SU-DHL-6 (cell line): ENCODE data around the gene ABHD16A.

Experiments
- EZH2phosphoT487 ChIP-seq: fragments of 200-600 bp; sonication (generic), shearing (Covaris generic); conservative IDR thresholded peaks from 2 replicates; pipeline ENCODE4 v1.6.1; 2018; ENCODE audit warnings: mild to moderate bottlenecking, antibody characterized with exemption, low read length, moderate library complexity, mixed read lengths
- TF ChIP-seq, protein P1 (sequence below): fragments of 200-600 bp; sonication (generic); IDR thresholded peaks from one replicate; pipeline ENCODE4 v1.5.1; 2017; ENCODE audit warnings: antibody characterized with exemption, mild to moderate bottlenecking, low read length, moderate library complexity; ENCODE audit not compliant: insufficient read depth, poor library complexity, severe bottlenecking

DNA sequence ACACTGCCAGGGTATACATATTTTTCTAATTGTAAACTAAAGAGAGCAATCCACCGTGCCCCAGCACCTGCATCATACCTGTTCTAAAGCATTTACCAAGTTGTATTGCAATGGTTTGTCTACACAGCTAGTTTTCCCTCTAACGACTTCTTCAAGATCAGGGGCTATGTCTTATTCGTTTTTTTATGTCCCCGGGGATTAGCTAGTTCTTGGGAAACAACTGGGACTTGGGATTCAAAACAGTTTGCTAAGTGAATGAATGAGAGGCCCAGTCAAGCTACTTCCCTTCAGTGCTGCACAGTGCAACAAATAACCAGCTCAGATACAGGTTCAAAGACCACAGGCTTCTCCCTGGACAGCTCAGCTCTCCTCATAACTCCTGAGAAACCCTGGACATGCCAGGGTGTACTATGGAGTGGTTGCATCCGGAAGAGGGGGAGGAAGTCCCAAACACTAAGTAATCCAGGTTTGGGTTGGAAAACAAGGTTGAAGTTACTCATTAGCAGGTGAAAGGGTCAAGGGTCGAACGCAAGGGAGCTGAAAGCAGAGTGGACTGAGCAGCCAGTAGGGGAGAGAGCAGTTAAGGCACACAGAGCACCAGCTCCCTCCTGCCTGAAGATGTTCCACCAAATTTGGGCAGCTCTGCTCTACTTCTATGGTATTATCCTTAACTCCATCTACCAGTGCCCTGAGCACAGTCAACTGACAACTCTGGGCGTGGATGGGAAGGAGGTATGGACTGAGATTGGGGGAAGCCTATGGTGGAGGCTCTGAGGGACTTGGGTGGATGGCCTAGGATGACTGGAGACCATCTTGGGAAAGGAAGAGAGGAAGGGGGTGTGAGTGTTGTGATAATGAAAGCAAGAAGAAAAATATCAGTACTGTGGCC is 47.5 kb downstream of the ABHD16A start, which contains the start of gene APOM:
- TF ChIP-seq, protein P1, sequence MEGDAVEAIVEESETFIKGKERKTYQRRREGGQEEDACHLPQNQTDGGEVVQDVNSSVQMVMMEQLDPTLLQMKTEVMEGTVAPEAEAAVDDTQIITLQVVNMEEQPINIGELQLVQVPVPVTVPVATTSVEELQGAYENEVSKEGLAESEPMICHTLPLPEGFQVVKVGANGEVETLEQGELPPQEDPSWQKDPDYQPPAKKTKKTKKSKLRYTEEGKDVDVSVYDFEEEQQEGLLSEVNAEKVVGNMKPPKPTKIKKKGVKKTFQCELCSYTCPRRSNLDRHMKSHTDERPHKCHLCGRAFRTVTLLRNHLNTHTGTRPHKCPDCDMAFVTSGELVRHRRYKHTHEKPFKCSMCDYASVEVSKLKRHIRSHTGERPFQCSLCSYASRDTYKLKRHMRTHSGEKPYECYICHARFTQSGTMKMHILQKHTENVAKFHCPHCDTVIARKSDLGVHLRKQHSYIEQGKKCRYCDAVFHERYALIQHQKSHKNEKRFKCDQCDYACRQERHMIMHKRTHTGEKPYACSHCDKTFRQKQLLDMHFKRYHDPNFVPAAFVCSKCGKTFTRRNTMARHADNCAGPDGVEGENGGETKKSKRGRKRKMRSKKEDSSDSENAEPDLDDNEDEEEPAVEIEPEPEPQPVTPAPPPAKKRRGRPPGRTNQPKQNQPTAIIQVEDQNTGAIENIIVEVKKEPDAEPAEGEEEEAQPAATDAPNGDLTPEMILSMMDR = no peak
- TF ChIP-seq EZH2phosphoT487 = no peak
